Ascending aorta (tissue), 2 donors: ENCODE data around the gene IL2. TPM values are rescaled to one million over a fixed set of nuclear protein-coding genes. Genes with fewer than 3 reads are reported as not detected.

ENCODE experiments used
- DNase-seq, 2 donors: peaks; one replicate each; pipeline ENCODE4 v3.0.0-alpha.2; 2019; ENCODE audit warnings: low spot score in 2 of 2
- H3K27ac ChIP-seq, 2 donors: fragments of 200-600 bp; sonication (generic); one replicate each; pipeline ENCODE4 v1.5.1; 2016 to 2017; ENCODE audit warnings: mild to moderate bottlenecking in 1 of 2
- H3K27me3 ChIP-seq: fragments of 200-600 bp; sonication (generic); one replicate; pipeline ENCODE4 v1.5.1; 2017
- H3K36me3 ChIP-seq, 2 donors: fragments of 200-600 bp; sonication (generic); one replicate each; pipeline ENCODE4 v1.5.1; 2016
- H3K4me1 ChIP-seq, 2 donors: fragments of 200-600 bp; sonication (generic); one replicate each; pipeline ENCODE4 v1.5.1; 2016 to 2017; ENCODE audit warnings: mild to moderate bottlenecking in 1 of 2
- H3K4me3 ChIP-seq, 2 donors: fragments of 200-600 bp; sonication (generic); one replicate each; pipeline ENCODE4 v1.5.1; 2016 to 2017; ENCODE audit warnings: mild to moderate bottlenecking in 1 of 2
- H3K9me3 ChIP-seq, 2 donors: fragments of 200-600 bp; sonication (generic); one replicate each; pipeline ENCODE4 v1.5.1; 2016
- CTCF ChIP-seq, 3 experiments: fragments of 200-600 bp in 2 of 3; fragments of 450-650 bp in 1 of 3; sonication (generic) in 2 of 3; IDR thresholded peaks; one replicate each; pipeline ENCODE4 v1.5.1; 2016 to 2019; ENCODE audit warnings: antibody characterized with exemption in 3 of 3, mild to moderate bottlenecking in 1 of 3, moderate library complexity in 1 of 3
- intact Hi-C: fragments of 100-400 bp; cut with DNase I; formaldehyde crosslinking; loops from one replicate; pipeline ENCODE4 v1.15.1; 2023
- total RNA-seq: library from RNA; depleted of rRNA; stranded (reverse); fragments of >200 nt; gene quantifications from one replicate; pipeline ENCODE4 v1.1.0, GENCODE V29; 2016

Gene IL2
- total RNA-seq, 1 donor from 2014 or later = not detected

- Histone ChIP-seq H3K27me3 (no peaks in the 10 kb centered on the region), H3K27ac (no peak overlapping the region), H3K4me3 (no peak overlapping the region), H3K4me1 (no peaks in the 10 kb centered on the region), H3K36me3 (no peaks in the 10 kb centered on the region), H3K9me3 (no peaks in the 10 kb centered on the region)
- no peak for DNase-seq
- intact Hi-C loops = no loop called here
- no peak for TF ChIP-seq CTCF (IDR thresholded peaks at IDR 0.05)
Observed at GRCh38 chr4:122475233-122475632, 18.7 kb upstream of the IL2 start.

- no peak for DNase-seq
- H3K4me1 ChIP-seq = no peaks in the 10 kb centered on the region
- H3K4me3 ChIP-seq = no peak overlapping the region
- TF ChIP-seq CTCF (IDR thresholded peaks at IDR 0.05) = no peak
- no peaks in the 10 kb centered on the region for H3K27me3 ChIP-seq
- intact Hi-C loops = no loop called here
- H3K36me3 ChIP-seq = no peaks in the 10 kb centered on the region
- H3K27ac ChIP-seq = no peak overlapping the region
- H3K9me3 ChIP-seq = no peaks in the 10 kb centered on the region
Observed at GRCh38 chr4:122469457-122469856, 12.9 kb upstream of the IL2 start.

- H3K27ac ChIP-seq = no peak overlapping the region
- H3K27me3 ChIP-seq = no peaks in the 10 kb centered on the region
- H3K36me3 ChIP-seq = no peaks in the 10 kb centered on the region
- H3K4me1 ChIP-seq = no peaks in the 10 kb centered on the region
- peak overlapping the region in 1 of 2 donors; percentile 7 for H3K4me3 ChIP-seq
- TF ChIP-seq CTCF (IDR thresholded peaks at IDR 0.05) = no peak
- intact Hi-C loops = no loop called here
- no peak for DNase-seq
- no peaks in the 10 kb centered on the region for H3K9me3 ChIP-seq
Observed at GRCh38 chr4:122458625-122459024, 2.1 kb upstream of the IL2 start.

GRCh38 chr4:122453384-122453995 is 3.0 kb downstream of the IL2 start:
- Histone ChIP-seq H3K9me3 (no peaks in the 10 kb centered on the region), H3K4me1 (no peaks in the 10 kb centered on the region), H3K4me3 (no peak overlapping the region), H3K27me3 (no peaks in the 10 kb centered on the region), H3K36me3 (no peaks in the 10 kb centered on the region), H3K27ac (no peak overlapping the region)
- DNase-seq = no peak
- TF ChIP-seq CTCF (IDR thresholded peaks at IDR 0.05) = no peak
- intact Hi-C loops = no loop called here

GRCh38 chr4:122450847-122451246 is 5.7 kb downstream of the IL2 start:
- Histone ChIP-seq H3K9me3 (no peaks in the 10 kb centered on the region), H3K36me3 (no peaks in the 10 kb centered on the region), H3K4me3 (no peak overlapping the region), H3K27ac (no peak overlapping the region), H3K27me3 (no peaks in the 10 kb centered on the region), H3K4me1 (no peaks in the 10 kb centered on the region)
- TF ChIP-seq CTCF (IDR thresholded peaks at IDR 0.05) = no peak
- no peak for DNase-seq
- intact Hi-C loops = no loop called here

GRCh38 chr4:122434285-122434684 is 22.2 kb downstream of the IL2 start:
- TF ChIP-seq CTCF (IDR thresholded peaks at IDR 0.05) = no peak
- Histone ChIP-seq H3K4me1 (no peaks in the 10 kb centered on the region), H3K4me3 (no peak overlapping the region), H3K27me3 (no peaks in the 10 kb centered on the region), H3K36me3 (no peaks in the 10 kb centered on the region), H3K9me3 (no peaks in the 10 kb centered on the region), H3K27ac (no peak overlapping the region)
- no peak for DNase-seq
- intact Hi-C loops = no loop called here
